ENCODE data around the gene PKM. TPM values are rescaled to one million over a fixed set of nuclear protein-coding genes. Genes with fewer than 3 reads are reported as not detected.
"Not testable (repeated sequence)": the region's sequence is repeated elsewhere in the genome, so short reads cannot be mapped to it uniquely, and the experiment has no call there.

Gene PKM
- 3,717 and 4,058 TPM in 2 replicates for total RNA-seq (2014; rRNA removed; shearing (Covaris generic); ENCODE audit: low replicate concordance)

DNA sequence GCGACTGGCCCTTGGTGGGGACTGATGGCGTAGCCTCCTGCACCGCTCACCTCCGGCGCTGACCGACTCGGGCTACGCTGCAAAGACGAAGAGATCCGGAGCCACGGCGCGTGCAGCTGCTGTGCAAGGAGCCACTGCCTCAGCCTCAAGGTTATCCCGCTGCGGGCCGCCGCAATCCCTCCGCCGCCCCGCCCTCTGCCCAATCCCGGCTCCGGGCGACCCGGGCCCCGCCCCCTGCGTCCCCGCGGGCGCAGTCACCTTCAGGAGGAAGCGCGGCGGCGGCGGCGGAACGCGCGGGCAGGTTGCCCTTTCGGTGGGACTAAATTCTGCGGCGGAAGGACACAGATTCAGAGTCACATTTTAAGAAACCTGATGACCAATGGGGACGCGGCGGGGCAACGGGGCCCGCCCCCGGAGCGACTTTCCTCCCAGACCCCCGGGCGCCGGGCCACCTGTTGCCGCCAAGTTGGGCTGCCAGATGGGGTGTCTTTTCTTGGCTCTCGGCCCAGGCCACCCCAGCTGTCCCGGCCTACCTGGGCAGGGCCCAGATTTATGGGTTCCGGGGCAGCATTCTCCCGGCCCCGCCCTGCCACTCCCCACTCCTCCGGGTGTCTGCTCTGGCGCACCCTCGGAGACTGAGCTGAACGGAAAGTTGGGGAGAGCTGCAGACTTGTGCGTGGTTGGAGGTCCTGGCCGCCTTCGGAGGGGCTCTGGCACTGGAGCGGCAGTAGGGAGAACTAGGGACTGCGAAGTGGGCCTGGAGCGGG, at the start of gene PKM:
Gene PKM (minus strand): TSS at position 125 of the 767 bp plus-strand sequence. CDS start 12,093 bp downstream, outside the sequence.
- in situ Hi-C loops (cut with HindIII; ENCODE audit: low pct_unique_long_range_greater_than_20kb, low sequenced_read_pairs), result no loop called here
- peak; percentile 96 for DNase-seq (ENCODE audit: low read depth)

DNA sequence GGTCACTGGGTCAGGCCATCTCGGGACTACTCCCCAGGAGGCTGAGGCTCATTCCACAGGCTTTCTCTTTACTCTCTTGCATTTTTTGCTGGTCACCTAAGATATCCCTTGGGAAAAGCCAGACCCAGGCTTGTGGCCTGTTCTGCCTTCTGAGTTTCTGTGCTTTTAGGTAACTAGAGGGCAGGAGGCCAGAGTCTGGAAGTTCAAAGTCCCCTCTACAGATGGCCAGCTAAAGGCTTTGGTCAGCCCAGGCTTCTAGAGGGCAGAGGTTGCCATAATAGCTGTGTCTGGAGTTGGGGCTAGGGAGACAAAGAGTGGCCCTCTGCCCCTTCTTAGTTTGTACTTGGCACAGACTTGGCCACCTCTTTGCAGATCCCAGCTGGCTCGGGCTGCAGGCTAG, 49.8 kb upstream of the PKM start:
- no peak for DNase-seq (ENCODE audit: low read depth)
- in situ Hi-C loops (cut with HindIII; ENCODE audit: low pct_unique_long_range_greater_than_20kb, low sequenced_read_pairs), result no loop called here

DNA sequence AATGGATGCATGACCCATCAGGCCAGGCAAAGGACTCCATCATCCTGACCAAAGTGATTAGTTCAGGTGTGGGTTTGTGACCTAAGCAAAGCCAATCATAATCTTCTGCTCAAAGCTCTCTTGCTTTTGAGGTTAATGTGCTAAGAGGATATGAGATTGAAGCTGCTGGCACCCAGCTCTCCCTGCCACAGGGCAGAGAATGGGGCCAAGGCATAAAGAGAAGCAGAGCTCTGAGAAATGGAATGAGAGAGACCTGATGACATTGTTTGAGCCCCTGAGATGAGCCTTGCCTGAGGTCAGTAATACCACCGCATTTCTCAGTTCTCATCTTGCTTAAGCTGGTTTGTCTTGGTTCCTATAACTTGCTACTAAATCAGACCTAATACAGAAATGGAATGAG, 47.7 kb upstream of the PKM start:
- no peak for DNase-seq (ENCODE audit: low read depth)
- in situ Hi-C loops (cut with HindIII; ENCODE audit: low pct_unique_long_range_greater_than_20kb, low sequenced_read_pairs), result no loop called here

DNA sequence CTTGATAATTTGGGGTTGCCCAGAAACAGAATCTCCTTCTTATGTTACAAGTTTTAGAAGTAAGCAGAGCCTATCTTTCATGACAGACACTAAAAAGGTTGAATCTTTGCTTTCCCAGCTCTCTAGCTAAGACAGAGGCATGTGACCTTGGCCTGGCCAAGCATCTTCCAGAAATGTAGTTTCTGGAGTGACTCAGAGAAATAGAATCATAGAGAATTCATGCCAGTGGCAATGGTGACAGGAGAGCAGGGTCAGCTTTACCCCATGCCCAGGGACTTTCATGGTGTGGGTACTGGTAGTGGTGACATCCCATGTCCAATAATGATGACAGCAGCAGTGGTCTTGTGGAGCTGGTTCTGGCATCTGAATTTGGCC, 45.3 kb upstream of the PKM start:
- no peak for DNase-seq (ENCODE audit: low read depth)
- in situ Hi-C loops (cut with HindIII; ENCODE audit: low pct_unique_long_range_greater_than_20kb, low sequenced_read_pairs), result no loop called here

DNA sequence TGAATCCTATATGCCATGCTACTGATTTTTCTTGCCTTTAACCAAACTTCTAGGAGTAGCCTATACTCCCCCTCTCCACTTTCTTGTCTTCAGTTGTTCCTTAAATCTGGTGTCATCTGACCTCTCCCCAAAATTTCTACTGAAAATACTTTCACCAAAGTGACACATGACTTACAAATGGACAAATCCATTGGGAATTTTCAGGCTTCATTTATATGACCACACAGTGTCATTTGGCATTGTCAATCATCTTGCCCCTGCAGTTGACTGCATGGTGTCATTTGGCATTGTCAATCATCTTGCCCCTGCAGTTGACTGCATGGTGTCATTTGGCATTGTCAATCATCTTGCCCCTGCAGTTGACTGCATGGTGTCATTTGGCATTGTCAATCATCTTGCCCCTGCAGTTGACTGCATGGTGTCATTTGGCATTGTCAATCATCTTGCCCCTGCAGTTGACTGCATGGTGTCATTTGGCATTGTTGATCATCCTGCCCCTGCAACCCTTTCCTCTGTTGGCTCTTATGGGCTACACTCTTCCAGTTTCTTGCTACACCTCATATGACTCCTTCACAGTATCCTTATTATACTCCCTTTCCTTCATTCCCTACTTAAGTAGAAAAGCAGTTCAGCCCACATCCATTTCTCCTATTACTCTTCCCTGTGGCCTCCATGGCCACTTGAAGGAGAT, 44.8 kb upstream of the PKM start:
- in situ Hi-C loops (cut with HindIII; ENCODE audit: low pct_unique_long_range_greater_than_20kb, low sequenced_read_pairs); DNase-seq (ENCODE audit: low read depth): not testable (repeated sequence)

DNA sequence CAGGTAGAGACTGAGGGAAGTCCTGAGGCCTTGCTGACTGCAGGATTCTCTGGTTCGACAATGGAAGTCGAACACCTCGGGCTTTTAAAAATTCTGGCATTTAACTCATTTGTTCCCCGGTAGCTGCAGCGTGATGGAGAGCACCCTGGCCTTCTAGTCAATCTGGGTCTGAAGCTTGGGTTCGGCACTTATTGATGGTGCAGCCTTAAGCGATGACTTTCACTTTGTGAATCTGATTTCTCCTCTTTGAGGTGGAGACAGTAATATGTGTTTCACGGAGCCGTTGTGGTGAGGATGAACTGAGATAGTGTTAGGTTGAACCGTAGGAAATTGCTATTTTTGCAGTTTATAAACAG, 42.0 kb upstream of the PKM start:
- DNase-seq (ENCODE audit: low read depth), result no peak
- in situ Hi-C loops (cut with HindIII; ENCODE audit: low pct_unique_long_range_greater_than_20kb, low sequenced_read_pairs), result no loop called here

DNA sequence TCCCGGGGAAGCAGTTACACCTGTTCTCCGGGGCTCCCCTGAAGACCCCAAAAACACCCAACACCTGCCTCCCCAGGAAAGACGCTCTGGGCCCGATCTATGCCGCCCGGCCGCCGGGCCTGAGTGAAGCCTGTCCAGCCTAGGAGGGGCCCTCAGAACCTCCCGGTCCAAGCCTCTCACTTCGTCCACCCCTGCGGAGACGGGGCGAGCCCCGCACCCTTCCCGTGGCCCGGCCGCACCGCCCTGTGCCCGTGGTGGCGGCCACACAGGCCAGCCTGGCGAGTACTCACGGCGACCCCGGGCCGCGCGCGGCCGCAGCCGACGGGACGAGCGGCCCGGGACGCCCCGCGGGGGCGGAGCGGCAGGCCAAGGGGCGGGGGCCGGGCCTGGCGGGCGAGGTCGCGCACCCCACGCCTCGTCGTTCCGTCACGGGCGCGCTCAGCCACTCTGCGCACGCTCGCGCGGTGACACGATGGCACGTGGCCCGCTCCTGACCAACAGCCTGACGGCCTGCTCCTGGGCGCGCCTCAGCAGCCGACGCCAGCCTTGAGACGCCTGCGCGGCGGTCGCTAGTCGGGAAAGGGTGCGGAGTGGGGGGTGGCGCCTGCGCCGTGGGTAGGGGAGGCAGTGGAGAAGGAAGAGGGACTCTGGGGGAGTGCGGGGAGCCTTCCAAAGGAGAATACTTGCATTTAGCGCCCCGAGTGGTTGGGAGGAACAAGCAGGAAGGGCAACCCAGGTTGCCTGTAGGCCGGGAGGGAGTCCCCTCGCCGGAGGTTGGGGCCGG, 41.4 kb upstream of the PKM start, which contains the start of gene PARP6:
Gene PARP6 (minus strand): TSS at position 342 of the 784 bp plus-strand sequence. CDS start 5,077 bp downstream, outside the sequence.
- in situ Hi-C loops (cut with HindIII; ENCODE audit: low pct_unique_long_range_greater_than_20kb, low sequenced_read_pairs), result no loop called here
- peak; percentile 98 for DNase-seq (ENCODE audit: low read depth)

DNA sequence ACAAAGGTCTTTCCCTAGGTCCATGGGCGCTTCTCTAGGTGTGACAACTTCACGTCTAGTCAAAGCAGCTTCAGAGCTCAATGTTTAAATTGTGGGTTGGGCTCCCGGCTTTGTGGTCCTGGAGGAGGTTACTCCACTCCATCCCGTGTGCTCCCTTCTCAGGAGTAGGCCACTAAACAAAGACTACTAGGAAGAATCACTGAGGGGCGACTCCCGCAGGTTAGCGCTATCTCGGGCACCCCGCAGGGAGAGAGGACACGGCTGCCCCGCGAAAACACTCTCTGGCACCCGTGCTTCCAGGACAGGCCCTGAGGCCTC, 40.9 kb upstream of the PKM start:
- in situ Hi-C loops (cut with HindIII; ENCODE audit: low pct_unique_long_range_greater_than_20kb, low sequenced_read_pairs), result no loop called here
- DNase-seq (ENCODE audit: low read depth), result no peak

DNA sequence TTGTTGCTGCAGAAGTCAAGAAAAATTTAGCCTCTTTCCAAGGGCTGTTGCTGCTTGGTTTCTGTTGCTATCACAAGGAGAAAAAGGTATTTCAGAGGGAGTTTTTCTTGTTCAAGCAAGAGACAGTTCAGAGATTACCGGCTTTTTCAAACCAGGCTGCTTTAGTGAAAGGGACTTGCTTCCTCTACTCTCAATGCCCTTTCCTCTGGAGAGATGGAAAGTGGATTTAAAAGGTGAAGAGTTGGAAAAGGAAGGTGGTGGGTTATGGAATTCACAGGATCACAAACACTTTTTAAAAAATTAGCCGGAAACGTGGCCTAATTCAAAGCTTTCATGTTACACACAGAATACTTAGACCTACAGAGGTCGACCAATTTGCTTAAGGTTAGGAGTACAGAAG, 40.2 kb upstream of the PKM start:
- DNase-seq (ENCODE audit: low read depth), result no peak
- in situ Hi-C loops (cut with HindIII; ENCODE audit: low pct_unique_long_range_greater_than_20kb, low sequenced_read_pairs), result no loop called here

DNA sequence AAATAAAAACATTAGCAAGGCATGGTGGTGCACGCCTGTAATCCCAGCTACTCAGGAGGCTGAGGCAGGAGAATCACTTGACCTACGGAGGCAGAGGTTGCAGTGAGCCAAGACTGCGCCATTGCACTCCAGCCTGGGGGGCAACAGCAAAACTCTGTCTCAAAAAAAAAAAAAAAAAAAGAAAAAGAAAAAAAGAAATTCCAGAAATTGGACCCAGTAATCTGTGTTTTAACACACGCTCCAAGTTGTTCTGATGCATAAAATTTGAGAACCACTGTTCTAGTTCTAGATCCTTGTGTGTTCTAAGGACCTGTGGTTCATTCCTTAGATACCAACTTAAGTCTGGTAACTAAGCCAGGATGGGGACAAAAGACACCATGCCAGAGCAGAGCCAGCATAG, 38.7 kb upstream of the PKM start:
- in situ Hi-C loops (cut with HindIII; ENCODE audit: low pct_unique_long_range_greater_than_20kb, low sequenced_read_pairs), result no loop called here
- DNase-seq (ENCODE audit: low read depth), result no peak

DNA sequence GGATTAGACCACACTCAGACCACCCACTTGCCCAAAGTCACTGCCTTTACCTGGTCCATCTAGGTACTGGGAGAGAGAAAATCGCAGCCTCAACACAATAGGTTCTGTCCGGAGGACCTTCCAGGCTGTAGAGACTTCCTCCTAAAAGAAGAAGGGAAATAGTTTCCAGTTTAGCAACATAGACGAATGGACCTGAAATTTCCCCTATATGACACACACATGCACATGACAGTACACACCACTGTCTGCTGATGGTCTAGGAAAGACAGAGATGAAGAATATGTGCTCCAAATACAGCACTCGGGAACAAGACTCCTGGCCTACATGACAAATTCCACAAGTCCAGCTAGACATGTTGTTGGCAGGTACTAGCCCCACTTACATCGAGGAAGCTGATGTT, 34.0 kb upstream of the PKM start:
- in situ Hi-C loops (cut with HindIII; ENCODE audit: low pct_unique_long_range_greater_than_20kb, low sequenced_read_pairs), result no loop called here
- DNase-seq (ENCODE audit: low read depth), result no peak

DNA sequence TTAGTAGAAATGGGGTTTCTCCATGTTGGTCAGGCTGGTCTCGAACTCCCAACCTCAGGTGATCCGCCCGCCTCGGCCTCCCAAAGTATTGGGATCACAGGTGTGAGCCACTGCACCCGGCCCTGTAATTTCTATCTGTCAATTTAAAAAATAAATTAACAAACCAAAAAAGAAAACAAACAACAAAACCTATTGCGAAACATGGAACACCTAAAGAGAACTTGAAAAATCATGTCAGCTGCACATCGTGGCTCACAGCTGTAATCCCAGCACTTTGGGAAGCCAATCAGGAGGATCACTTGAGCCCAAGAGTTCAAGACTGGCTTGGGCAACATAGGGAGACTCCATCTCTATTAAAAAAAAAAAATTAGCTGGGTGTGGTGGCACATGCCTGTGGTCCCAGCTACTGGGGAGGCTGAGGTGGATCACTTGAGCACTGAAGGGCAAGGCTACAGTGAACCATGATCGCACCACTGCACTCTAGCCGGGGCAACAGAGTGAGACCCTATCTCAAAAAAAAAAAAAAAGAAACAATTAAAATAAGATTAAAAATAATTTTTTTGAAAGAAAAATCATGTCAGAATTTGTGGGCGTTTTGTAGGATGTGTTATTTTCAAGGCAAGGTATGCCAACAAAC, 21.8 kb upstream of the PKM start:
- in situ Hi-C loops (cut with HindIII; ENCODE audit: low pct_unique_long_range_greater_than_20kb, low sequenced_read_pairs), result no loop called here
- DNase-seq (ENCODE audit: low read depth), result no peak

DNA sequence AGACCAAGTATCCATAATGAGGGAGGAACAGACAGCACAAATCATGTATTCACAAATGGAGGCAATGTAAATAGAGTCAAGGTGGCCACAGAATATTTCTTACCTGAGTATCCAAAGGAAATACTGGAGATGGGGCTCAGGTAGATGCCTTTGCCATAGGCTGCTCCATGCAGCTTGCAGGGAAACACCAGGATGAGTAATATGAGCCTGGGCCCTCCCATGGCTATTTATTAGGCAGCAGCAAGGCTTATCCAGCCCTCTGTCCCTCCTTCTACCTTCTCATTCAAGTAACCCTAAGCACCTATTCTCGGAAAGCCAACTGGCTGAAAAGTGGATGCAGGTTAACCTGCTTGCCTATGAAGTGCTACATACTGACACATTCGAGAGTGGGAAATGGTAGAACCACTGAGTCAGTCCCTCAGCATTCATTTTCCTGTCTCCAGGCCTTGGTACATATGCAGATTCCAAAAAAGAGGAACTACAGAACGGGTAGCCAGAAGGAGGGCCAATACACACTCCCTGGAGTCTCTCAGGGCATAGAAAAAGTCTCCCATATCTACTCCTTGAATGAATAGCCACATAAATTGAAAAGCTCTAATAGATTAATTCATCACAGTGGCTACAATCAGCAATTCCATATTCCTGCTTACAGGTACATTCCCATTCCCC, 18.3 kb upstream of the PKM start:
- no peak for DNase-seq (ENCODE audit: low read depth)
- in situ Hi-C loops (cut with HindIII; ENCODE audit: low pct_unique_long_range_greater_than_20kb, low sequenced_read_pairs), result no loop called here

DNA sequence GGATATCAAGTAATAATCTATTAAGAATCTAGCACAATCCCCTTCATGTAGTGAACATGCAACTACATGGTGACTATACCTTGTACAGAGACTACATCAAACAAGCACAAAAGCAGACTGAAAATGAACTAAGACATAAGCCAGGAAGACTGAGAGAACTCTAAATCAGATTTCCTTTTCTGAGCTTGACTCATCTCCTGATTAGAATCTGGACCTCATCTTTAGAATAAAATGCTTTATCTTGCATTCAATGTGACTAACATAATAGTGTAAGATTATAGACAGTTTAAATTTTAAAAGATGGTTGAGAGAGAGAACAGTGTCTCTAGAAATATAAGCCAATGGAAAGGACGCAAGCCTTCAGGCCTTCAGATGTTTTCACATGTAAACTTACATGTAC, 17.5 kb upstream of the PKM start:
- in situ Hi-C loops (cut with HindIII; ENCODE audit: low pct_unique_long_range_greater_than_20kb, low sequenced_read_pairs), result no loop called here
- DNase-seq (ENCODE audit: low read depth), result no peak

DNA sequence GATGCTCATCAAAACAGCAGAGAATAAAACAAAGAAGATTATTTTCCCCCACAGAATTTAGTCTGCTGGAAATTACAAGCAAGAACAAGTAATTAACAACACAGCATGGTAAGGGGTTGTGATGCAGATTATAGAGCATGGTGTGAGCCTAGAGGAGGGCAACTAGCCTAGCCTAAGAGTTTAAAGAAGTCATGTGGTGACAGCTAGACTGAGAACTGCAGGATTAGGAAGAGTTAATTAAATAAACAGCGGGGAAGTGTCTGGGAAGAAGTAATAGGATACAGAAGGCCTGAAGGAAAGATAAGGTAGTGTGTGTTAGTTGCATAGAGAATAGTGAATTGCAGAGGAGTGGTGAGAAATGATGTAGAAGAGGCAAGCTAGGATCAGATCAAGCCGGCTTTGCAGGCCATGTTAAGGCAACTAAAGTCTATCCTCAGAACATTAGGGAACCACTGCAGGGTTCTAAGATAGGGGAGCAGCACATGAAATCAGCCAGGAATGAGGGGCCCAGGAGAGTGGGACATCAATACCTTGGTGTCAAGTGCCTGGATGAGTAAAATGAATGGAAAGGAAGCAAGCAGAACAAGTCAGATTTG, 11.9 kb upstream of the PKM start:
- no peak for DNase-seq (ENCODE audit: low read depth)
- in situ Hi-C loops (cut with HindIII; ENCODE audit: low pct_unique_long_range_greater_than_20kb, low sequenced_read_pairs), result no loop called here

DNA sequence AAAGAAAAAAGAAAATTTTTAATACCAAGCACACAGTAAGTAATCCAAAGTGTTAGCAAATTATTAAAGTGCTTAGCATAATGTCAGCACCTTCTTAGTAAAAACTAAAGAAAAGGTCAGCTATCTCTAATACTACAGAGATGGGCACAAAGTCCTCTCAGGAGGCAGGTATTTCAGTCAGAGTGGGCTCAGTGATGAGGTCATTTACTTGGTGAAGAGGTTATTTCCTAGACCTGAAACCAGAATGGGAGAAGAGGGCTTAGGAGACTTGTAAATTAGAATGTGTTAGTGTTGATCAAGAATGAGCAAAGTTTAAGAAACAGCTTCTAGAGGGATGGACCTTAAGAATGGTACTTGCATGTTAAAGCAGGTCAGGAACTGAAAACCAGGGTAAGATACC, 8.7 kb upstream of the PKM start:
- in situ Hi-C loops (cut with HindIII; ENCODE audit: low pct_unique_long_range_greater_than_20kb, low sequenced_read_pairs), result no loop called here
- DNase-seq (ENCODE audit: low read depth), result no peak

DNA sequence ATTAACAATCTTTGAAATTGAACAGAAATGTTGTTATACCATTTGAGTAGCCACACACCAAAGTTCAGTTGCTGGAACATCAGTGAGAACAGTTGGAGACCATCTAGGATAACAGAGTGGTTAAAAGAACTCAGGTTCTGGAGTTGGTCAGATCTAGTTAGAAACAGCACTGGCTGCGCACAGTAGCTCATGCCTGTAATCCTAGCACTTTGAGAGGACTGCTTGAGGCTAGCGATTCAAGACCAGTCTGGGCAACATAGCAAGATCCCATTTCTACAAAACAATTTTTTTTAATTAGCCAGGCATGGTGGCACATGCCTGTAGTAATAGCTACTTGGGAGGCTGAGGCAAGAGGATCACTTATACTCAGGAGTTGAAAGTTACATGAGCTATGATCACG, 7.6 kb upstream of the PKM start:
- DNase-seq (ENCODE audit: low read depth), result no peak
- in situ Hi-C loops (cut with HindIII; ENCODE audit: low pct_unique_long_range_greater_than_20kb, low sequenced_read_pairs), result no loop called here

DNA sequence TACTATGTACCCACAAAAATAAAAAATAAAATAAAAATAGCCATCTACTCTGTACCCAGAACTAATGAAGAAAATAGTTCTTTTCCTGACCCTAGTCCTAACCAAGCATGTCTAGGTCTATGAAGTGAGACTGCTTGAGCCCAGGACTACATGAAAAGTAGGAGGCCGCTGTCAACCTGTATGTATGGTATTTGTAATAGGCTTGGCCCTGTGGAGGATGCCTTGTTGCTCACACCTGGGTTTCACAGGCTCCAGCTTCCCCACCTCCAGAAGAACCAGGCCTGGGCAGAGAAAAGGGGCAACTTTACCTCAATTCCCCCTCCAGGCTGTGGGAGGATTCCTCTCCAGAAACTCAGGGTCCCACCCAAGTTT, 6.8 kb upstream of the PKM start:
- in situ Hi-C loops (cut with HindIII; ENCODE audit: low pct_unique_long_range_greater_than_20kb, low sequenced_read_pairs), result no loop called here
- no peak for DNase-seq (ENCODE audit: low read depth)

Data from Caki2 (cell line).